Effector CD8-positive, alpha-beta T cell (primary cell): ENCODE measurements around the gene STAC3.
A peak's percentile ranks its signal among the peaks of the same experiment; 100 is the strongest.

ENCODE experiments used
- DNase-seq: peaks from one replicate; lab custom pipeline; 2025; lab: John Stamatoyannopoulos, UW

The STAC3 gene

DNA sequence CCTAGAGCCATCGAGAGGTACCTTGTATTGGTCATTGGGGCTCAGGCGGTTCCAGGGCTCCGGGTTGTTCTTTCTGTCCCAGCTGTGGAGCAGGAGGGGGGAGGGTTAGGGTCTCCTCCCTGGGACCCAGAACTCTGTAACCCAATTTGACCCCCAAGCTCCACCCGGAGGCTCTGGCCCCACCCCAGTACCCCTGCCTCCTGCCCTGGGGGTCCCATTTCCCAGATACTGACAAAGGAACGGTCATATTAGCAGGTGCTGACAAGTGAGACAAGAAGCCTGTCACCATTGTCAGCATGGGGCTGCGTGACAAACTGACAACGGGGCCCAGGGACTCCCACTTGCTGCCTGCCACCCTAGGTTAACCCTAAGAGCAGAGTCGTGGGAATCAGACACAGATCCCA lies 15.3 kb downstream of the STAC3 start:
- DNase-seq: no peak

DNA sequence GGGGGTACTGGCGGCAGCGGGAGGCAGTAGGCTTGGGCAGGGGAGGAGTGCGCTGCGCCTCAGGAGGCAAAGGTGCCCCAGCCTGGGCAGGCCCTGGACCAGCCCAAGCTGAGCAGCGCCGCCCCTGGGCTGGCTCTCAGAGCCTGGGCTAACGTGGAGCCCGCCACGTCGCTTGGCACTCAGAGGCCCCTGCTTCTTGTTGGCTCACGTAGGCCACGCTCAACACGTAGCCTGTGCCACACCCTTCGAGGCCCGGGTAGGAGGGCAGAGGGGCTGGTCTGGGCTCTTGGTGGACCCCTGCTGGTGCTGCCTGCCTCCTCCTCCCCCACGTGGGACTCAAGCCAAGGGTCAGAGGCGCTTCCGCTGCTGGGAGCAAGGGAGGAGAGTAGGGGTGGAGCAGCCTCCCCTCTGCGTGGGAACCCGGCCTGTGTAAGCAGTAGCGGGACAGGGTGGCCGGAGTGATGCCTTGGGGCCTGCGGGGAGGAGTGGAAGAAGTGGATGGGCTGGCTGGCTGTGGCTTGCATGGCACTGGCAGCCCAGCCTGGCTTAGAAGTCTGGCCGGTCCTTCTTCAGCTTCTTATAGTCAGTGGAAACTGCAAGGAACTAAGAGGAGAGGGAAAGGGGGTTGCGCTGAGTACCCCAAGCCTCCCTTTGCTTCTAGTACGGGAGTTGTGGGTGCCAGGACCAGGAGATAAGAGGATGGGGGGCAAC lies 15.8 kb downstream of the STAC3 start:
- DNase-seq: no peak

DNA sequence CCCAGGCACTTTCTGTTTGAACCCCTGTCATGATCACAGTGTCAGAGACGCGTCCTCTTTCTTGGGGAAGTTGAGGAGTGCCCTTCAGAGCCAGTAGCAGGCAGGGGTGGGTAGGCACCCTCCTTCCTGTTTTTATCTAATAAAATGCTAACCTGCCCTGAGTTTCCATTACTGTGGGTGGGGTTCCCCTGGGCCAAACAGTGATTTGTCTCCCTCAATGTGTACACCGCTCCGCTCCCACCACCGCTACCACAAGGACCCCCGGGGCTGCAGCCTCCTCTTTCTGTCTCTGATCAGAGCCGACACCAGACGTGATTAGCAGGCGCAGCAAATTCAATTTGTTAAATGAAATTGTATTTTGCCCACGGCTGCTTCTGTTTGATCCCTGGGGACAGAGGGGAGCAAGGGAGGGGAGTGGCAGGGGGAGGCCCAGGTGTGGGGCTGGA lies 16.4 kb downstream of the STAC3 start:
- DNase-seq: no peak

DNA sequence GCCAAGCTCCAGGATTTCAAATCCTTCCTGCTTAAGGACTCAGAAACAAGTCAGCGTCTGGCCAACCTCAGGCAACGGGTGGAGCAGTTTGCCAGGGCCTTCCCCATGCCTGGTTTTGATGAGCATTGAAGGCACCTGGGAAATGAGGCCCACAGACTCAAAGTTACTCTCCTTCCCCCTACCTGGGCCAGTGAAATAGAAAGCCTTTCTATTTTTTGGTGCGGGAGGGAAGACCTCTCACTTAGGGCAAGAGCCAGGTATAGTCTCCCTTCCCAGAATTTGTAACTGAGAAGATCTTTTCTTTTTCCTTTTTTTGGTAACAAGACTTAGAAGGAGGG lies 16.8 kb downstream of the STAC3 start:
- no peak for DNase-seq

DNA sequence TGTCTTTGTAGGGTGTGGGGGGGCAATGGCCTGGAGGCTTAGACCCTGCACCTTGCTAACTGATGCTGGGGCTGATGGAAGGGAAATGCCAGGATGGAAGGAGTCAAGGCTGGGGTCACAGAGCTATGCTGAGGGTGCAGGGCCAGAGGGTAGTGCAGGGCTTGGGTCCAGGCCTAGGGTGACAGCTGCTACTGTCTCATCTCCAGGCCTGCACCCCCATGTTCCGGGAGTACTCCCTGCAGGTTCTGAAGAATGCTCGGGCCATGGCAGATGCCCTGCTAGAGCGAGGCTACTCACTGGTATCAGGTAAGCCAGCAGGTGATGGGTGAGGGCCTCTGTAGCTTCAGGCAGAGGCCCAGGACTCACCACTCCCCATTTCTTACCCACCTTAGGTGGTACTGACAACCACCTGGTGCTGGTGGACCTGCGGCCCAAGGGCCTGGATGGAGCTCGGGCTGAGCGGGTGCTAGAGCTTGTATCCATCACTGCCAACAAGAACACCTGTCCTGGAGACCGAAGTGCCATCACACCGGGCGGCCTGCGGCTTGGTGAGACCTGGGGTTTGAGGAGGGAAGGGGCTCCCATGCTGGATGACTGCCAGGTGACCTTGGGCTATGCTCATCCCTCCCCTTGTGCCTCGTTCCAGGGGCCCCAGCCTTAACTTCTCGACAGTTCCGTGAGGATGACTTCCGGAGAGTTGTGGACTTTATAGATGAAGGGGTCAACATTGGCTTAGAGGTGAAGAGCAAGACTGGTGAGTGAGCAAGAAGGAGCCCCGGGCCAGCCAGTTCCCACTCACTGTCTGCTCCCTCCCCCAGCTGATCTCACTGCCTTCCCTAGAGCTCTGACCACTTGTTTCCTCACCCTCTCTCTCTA lies 17.4 kb downstream of the STAC3 start:
- DNase-seq: no peak

DNA sequence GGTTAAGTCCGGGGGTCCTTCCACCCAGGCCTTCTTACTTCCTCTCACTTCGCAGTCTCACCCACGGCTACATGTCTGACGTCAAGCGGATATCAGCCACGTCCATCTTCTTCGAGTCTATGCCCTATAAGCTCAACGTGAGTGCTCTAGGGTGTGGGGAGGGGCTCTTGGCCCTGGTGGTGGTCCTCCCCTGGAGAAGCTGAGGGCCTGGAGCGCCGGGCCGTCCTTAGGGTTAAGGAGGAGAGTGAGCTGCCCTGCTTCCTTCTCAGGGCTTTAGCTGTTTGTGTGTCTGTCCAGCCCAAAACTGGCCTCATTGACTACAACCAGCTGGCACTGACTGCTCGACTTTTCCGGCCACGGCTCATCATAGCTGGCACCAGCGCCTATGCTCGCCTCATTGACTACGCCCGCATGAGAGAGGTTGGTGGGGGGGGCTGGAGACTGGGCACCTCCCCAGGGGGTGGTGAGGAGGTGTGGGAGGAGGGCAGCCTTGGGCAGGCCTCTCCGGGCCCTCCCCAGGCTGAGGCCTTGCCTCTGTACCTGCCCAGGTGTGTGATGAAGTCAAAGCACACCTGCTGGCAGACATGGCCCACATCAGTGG lies 18.7 kb downstream of the STAC3 start:
- no peak for DNase-seq

DNA sequence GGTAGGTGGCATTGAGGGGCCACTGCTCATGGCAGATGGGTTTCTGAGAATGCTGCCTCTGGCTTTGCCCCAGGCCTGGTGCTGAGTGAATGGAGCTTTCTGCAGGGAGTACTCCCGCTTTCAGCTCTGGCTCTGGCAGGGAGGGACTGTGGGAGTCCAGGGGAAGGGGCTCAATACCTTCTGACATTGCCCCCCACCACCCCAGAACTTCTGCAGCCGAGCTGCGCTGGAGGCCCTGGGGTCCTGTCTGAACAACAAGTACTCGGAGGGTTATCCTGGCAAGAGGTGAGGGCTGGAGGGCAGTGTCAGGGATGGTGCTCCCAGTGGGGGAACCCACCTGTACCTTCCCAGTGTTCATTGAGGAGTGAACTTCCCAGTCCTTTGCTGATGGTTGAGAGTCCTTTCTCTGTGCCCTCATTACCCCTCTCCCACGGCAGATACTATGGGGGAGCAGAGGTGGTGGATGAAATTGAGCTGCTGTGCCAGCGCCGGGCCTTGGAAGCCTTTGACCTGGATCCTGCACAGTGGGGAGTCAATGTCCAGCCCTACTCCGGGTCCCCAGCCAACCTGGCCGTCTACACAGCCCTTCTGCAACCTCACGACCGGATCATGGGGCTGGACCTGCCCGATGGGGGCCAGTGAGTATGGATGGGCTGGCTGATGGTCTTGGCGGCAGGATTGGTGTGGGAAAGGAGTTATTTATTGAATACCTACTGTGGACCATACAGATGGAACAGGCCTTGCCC lies 19.5 kb downstream of the STAC3 start:
- DNase-seq: no peak

DNA sequence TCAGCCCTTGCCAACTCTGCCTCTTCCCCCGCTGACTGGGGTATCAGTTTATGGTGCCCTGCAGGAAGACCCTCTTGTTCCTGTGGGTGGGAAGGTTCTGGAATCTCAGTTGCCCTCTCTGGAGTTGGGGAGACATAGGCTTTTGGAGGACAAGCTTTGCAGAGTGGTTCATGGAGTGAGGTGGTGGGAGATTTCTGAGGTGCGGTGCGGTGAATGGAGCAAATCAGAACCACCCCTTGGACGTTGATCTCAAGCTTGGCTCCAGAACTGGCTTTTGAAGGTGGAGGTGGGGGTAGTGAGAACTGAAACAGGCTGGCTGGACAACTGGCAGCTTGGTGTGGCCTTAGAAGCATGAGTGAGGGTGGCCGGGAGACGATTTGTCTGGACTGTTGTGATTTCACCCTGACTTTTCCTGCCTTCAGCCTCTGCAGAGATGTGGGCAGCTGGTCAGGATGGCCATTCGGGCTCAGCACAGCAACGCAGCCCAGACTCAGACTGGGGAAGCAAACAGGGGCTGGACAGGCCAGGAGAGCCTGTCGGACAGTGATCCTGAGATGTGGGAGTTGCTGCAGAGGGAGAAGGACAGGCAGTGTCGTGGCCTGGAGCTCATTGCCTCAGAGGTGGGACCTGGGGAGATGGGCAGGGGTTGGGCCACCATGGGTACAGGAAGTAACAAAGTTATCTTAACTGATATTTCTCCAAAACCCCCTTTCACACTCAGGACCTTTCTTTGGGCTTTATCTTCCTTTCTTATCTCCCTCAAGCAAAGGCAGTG lies 20.4 kb downstream of the STAC3 start:
- DNase-seq: no peak

DNA sequence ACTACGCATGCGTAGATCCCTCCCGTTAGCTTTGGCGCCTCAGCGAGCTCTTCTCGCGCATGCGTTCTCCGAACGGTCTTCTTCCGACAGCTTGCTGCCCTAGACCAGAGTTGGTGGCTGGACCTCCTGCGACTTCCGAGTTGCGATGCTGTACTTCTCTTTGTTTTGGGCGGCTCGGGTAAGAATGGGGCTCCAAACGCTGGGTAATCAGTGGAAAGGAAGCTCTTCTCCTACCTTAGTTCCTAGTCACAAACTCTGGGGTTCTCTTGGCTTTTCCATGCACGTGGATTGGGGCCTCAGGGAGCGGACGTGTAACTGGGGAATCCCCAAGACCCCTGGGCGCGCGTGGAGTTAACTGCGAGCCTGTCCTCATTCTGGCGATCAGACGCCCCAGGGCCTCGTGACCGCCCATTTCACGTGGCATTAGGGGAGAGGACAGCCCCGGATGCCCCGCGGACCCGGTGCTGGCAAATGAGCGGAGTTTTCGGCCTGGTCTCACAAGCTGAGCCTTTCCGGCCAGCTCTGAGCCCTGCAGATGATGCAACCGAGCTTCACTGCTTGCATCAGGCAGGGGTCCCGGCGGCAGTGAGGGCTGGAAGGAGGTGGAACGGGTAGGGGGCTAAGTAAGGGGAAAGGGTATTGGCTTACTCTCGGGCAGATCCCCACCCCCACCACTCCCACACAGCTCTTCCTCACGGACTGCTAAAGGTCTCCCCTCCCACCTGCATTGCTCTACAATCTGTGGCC lies 21.2 kb downstream of the STAC3 start, which contains the start of gene SHMT2:
SHMT2 (plus strand) TSS at position 78 of the 747 bp plus-strand sequence; CDS start at position 146, 68 bp downstream.
- DNase-seq: peak; percentile 88

DNA sequence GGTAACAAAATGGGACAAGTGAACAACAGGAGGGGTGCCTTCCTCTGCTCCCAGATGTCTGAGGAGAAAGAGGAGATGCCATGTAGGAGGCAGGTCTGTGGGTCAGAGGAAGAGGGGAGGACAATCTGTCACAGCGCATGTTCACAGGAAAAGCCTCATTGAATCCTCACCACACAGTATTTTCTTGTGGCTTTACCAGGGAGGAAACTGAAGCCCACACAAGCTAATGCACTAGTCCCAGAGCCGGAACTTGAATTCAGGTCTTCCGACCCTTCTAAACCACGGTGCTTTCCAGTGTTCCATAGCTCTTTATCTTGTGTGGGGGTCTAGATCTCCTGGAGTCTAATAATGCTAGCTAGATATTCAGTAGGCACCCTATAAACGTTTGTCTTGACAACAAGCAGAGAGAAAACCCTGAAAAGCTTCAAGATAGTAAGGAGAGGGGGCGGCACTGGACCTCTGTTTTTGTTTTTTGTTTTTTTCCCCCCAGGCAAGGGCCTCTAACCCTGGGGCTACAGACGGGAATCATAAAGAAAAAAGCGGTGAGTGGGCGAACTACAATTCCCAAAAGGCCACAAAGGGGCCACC lies 21.8 kb downstream of the STAC3 start:
- DNase-seq: no peak

DNA sequence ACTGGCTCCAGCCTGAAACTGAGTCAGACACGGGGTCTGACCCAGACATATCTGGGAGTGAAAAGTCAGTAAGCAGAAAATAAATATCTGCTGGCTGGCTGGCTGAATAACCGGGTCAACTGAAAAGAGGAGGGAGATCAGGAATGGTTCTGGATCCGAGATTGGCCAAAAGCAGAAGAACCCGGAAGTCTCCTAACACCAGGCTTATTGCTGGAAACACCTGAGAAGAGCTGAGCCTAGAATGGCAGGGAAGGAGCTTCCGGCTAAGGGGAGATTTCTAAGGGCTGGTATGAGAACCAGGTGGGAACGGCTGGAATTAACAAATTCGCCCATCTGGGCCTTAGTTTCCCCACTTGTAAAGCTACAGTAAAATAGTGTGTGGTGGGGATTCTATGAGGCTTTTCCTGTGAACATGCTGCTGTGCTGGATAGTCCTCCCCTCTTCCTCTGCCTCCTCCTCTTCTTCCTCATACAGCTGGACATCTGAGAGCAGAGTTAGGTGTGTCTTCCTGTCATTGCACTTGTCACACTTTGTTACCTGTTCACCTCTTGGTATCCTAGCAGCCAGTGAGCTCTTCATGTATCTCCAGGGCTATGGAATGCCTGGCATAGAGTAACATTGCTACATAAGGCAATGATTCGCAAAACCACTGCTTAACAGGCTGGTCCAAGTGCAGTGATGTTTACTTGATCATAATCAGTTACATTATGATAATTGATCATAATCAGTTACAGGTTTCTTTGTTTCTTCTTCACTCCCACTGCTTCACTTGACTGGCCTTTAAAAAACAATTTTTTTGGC lies 23.5 kb downstream of the STAC3 start:
- no peak for DNase-seq

DNA sequence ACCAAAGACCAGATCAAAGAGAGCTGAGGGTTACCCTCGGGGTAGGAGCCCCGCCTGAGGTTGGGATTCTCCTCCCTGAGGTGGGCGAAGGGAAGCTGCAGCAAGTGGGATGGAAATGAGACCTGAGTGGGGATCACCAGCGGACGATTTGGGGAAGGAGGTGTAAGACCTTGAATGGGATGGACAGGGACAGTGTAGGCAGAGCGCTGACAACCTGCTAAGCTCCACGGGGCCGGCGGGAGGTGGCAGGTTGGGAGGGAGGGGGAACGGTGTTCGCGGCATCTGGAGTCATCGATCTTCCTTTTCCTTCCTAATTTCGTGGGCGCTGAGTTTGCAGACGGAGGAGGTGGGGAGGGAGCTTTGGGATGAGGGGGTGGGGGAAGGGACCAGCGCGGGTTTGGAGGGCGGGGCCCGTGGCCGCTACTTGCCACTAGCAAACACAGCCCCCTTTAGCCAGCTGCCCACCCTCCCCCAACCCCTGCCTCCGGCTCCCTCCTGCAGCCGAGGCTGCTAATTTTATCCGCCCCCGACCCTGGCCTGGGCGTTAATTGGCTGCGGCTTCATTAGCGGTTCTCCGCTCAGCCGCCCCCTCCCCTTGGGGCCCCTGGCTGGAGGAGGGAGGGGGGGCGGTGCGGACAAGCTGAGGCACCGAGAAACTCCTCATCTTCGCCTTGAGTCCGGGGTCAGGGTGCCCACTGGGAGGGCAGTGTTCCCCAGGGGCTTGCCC lies 24.2 kb downstream of the STAC3 start:
- no peak for DNase-seq

DNA sequence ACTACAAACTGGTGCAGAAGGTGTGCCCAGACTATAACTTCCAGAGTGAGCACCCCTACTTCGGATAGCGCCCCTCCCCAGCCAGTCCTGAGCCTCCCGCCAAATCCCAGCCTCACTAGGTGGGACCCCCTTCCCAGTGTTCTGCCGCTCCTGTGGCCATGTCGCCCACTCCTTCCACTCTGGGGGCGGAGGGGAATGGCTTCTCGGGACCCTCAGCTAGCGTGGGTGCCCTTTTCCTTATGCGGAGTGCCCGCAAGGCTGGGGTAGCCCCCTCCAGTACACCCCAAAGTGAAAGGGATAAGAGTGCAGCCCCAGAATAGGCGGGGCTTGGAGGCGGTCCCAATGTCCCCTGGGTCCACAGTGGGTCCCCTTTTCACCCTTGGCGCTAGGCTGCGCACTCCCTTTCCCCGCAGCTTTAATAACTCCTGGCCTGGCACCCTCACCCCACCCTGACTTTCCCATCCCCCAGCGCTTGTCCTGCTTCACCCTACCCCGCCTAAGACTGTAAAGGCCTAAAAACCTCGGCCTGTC lies 25.2 kb downstream of the STAC3 start:
- DNase-seq: no peak

DNA sequence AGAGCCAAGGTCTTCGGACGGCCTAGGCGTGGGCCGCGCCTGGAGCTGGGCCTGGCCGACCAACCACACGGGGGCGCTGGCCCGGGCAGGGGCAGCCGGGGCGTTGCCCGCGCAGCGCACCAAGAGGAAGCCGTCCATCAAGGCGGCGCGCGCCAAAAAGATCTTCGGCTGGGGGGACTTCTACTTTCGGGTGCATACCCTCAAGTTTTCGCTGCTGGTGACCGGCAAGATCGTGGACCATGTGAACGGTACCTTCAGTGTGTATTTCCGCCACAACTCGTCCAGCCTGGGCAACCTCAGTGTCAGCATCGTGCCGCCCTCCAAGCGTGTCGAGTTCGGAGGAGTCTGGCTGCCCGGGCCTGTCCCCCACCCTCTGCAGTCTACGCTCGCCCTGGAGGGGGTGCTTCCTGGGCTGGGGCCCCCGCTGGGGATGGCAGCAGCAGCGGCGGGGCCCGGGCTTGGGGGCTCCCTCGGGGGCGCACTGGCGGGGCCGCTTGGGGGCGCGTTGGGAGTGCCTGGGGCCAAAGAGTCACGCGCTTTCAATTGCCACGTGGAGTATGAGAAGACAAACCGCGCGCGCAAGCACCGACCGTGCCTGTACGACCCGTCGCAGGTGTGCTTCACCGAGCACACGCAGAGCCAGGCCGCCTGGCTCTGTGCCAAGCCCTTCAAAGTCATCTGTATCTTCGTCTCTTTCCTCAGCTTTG lies 25.9 kb downstream of the STAC3 start:
- peak; percentile 63 for DNase-seq

DNA sequence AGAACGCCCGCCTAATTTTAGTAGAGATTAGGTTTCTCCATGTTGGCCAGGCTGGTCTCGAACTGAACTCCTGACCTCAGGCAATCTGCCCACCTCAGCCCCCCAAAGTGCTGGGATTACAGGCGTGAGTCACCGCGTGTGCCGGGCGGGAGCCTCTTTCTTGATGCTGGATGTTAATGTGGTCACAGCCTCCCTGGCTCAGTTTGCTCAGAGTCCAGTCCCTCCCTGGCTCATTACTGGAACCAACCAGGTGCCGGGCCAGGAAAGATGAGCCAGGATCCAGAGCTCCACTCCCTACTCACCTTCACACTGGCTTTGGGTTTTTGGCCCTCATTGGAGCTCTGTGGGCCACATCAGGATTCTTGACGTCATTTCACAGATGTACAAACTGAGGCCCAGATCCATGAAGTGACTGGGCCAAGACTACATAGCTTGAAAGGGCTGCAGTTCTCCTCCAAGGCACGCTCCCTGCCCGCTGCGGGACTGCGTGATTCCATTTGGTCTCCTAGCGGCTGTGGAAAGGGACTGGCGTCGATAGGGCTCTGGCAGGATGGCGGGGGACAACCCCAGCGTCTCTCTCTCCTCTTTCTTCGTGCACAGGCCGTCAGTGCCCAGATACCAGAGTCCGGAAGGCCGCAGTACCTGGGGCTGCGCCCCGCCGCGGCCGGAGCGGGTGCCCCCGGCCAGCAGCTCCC lies 26.6 kb downstream of the STAC3 start:
- no peak for DNase-seq

DNA sequence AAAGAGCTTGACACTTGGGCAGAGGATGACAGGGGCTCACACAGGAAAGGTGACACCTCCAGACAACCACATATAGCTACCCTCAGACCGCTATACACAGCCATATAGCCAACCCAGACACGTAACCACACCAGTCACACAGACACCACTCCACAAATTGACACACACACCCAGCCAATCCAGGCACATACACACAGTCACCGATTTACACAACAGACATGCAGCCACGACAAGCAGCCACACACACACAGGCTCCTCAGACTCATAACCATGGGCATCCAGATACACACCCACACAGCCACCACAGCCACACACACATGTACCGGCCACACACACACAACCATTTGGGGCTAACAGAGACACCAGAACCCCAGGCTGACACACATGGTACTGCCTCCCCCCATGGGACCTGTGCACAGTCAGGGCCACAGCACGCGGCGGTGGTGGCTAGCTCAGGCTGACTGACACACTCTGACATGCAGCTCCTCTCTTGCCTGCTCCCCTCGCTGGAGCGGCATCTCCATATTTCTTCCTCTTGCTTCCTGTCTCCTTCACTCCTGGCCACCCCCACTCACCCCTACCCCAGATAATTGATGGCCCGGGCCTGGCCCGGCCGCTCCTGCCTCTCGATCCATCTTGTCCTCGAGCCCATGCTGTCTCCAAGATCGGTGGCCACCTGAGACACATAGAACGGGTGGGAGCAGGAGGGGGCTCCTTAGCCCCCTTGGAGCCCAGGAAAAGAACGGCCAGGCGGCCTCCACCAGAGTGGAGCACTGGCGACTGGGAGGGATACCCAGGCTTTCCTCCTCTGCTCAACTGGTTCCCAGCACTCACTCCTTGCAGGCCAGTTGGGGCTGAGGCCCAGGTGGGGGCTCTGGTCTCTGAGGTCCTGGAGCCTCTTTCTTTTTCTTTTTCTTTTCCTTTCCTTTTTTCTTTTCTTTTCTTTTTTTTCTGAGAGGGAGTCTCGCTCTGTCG lies 27.5 kb downstream of the STAC3 start:
- DNase-seq: no peak
